ENCODE results near the gene PEMT. TPM values are rescaled to one million over a fixed set of nuclear protein-coding genes. Genes with fewer than 3 reads are reported as not detected.

Gene PEMT
- total RNA-seq, 4 donors from 2014 or later = 52.5 to 76.1 (median 62.6) TPM

DNA sequence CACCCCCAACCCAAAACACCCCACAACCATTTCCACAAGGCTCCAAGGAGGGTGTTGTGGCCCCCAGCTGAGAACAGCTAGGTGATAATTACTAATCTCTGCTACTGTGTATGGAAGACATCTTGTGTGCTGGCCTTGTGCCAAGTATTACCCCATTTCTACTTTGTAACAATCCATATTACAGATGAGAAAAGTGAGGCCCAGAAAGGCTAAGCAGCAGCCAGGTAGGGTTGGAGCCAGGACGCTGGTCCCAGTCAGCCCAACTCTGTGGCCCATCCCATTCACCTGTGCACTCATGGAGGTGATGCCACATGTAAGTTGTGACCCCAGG lies 12.4 kb upstream of the PEMT start:
- Histone ChIP-seq H3K4me3 (replicated peaks in 1 of 3) (no peak overlapping the region), H3K36me3 (no peaks in the 10 kb centered on the region), H3K4me1 (peaks cover 9 to 23% of the 10 kb centered on the region in 2 donors), H3K27ac (no peak overlapping the region), H3K9me3 (no peaks in the 10 kb centered on the region), H3K27me3 (no peaks in the 10 kb centered on the region)
- 83 to 100% methylated on average over 1 of the region's 1 CpG for WGBS, 2 donors
- no peak for TF ChIP-seq POLR2A (IDR thresholded peaks at IDR 0.05)
- TF ChIP-seq, protein P1, sequence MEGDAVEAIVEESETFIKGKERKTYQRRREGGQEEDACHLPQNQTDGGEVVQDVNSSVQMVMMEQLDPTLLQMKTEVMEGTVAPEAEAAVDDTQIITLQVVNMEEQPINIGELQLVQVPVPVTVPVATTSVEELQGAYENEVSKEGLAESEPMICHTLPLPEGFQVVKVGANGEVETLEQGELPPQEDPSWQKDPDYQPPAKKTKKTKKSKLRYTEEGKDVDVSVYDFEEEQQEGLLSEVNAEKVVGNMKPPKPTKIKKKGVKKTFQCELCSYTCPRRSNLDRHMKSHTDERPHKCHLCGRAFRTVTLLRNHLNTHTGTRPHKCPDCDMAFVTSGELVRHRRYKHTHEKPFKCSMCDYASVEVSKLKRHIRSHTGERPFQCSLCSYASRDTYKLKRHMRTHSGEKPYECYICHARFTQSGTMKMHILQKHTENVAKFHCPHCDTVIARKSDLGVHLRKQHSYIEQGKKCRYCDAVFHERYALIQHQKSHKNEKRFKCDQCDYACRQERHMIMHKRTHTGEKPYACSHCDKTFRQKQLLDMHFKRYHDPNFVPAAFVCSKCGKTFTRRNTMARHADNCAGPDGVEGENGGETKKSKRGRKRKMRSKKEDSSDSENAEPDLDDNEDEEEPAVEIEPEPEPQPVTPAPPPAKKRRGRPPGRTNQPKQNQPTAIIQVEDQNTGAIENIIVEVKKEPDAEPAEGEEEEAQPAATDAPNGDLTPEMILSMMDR (IDR thresholded peaks at IDR 0.05) = no peak
- DNase-seq = no peak
- intact Hi-C loops (cut with DNase I) = no loop called here

DNA sequence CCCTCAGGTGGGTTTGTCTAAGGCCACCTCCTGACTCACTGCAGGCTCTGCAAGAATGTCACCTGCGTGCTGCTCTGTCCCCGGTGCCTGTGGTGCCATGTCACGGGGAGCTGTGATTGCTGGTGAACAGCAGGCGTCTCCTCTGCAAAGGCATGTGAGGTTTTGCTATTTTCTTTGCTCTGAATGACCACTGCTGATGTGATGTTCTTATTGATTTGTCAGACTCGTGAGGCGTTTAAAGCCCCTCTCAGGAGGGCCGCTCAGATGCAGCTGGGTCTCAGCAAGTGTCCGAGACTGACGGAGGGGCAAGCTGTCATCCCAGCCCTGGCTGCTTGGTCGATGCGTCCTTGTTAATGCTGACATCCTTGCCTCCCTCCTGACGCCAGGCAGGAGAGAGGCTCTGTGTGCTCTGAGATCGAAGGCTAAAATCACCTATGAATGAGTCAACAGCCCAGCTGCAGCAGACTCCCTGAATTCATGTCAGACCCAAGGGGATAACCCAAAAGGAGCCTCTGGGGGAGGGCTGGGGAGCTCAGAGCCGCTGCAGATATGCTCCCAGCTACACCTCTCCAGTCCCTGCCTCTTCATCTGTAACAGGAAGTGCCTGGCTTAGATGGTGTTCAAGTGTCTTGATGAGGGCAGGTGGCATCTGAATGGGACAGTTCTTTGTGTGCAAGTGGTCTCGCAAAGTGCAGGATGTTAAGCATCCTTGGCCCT lies 11.8 kb upstream of the PEMT start:
- WGBS, 2 donors = 63 to 64% methylated on average over 12 to 15 of the region's 15 CpGs
- Histone ChIP-seq H3K4me1 (peaks cover 9 to 23% of the 10 kb centered on the region in 2 donors), H3K9me3 (no peaks in the 10 kb centered on the region), H3K4me3 (replicated peaks in 1 of 3) (no peak overlapping the region), H3K27me3 (no peaks in the 10 kb centered on the region), H3K27ac (no peak overlapping the region), H3K36me3 (no peaks in the 10 kb centered on the region)
- intact Hi-C loops (cut with DNase I) = no loop called here
- TF ChIP-seq, protein P1 (IDR thresholded peaks at IDR 0.05) = no peak
- TF ChIP-seq POLR2A (IDR thresholded peaks at IDR 0.05) = no peak
- no peak for DNase-seq

DNA sequence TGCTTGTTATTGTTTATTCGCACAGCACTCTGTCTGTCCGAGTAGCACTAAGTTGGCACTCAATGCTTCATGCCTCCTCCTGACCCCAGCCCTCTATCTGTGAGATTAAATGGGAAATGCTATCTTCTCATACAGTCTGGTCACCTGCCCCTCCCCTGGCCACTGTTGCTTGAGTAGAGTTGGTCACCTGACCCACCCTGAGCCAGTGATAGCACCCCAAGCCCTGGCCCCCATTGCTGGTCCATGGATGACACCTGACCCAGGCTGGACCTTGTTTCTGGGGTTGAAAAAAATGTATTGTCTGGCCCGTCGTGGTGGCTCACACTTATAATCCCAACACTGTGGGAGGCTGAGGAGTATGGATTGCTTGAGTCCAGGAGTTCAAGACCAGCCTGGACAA lies 8.5 kb upstream of the PEMT start:
- no peaks in the 10 kb centered on the region for H3K27me3 ChIP-seq
- no peak overlapping the region for H3K4me3 ChIP-seq (replicated peaks in 1 of 3)
- H3K27ac ChIP-seq = no peak overlapping the region
- H3K9me3 ChIP-seq = no peaks in the 10 kb centered on the region
- intact Hi-C loops (cut with DNase I) = no loop called here
- DNase-seq = no peak
- WGBS, 2 donors = 80 to 95% methylated on average over 4 of the region's 4 CpGs
- no peaks in the 10 kb centered on the region for H3K36me3 ChIP-seq
- TF ChIP-seq, protein P1 (IDR thresholded peaks at IDR 0.05) = no peak
- no peak for TF ChIP-seq POLR2A (IDR thresholded peaks at IDR 0.05)
- H3K4me1 ChIP-seq = peaks cover under 1 to 6% of the 10 kb centered on the region in 2 donors

DNA sequence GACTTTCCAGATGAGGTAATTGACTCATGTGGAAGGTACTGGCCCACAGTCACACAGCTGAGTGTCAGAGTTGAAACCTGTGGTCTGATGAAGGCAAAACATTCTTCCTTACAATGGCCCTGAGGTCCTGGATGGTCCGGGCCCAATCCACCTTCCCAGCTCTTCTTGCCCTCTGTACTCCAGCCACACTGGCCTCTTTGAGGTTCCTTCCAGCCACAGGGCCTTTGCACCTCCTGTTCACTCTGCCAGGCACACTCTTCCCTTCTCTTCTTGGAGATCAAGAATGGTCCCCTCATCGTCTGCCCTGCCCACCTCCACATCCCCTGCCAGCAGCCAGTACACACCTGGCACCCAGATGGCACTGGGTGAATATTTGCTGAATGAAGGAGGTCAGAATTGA lies 6.5 kb upstream of the PEMT start:
- H3K4me1 ChIP-seq = peaks cover under 1 to 6% of the 10 kb centered on the region in 2 donors
- no peak overlapping the region for H3K4me3 ChIP-seq (replicated peaks in 1 of 3)
- TF ChIP-seq POLR2A (IDR thresholded peaks at IDR 0.05) = no peak
- TF ChIP-seq, protein P1 (IDR thresholded peaks at IDR 0.05) = no peak
- no peak overlapping the region for H3K27ac ChIP-seq
- no peaks in the 10 kb centered on the region for H3K36me3 ChIP-seq
- intact Hi-C loops (cut with DNase I) = no loop called here
- no peaks in the 10 kb centered on the region for H3K27me3 ChIP-seq
- WGBS, 2 donors = 94 to 98% methylated on average over 2 of the region's 2 CpGs
- no peak for DNase-seq
- H3K9me3 ChIP-seq = no peaks in the 10 kb centered on the region

DNA sequence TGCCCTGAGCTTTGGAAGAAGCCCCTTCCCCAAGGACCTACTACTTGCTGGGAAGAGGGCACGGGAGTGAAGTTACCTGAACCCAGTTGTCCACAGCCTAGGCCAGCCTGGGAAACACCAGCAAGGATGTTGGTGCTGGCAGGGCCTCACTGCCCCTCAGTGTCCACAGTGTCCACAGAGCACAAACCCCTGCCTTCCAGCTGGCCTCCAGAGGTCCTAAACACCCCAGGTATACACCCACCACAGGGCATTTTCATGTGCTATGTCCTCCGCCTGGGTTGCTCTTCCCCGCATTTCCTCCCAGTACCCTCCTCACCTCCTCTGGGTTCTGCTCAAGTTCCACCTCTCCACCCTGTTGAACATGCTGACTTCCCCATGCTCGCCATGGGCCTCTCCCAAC lies 4.2 kb upstream of the PEMT start:
- no peak overlapping the region for H3K4me3 ChIP-seq (replicated peaks in 1 of 3)
- H3K27me3 ChIP-seq = no peaks in the 10 kb centered on the region
- no peak overlapping the region for H3K27ac ChIP-seq
- no peak for TF ChIP-seq POLR2A (IDR thresholded peaks at IDR 0.05)
- TF ChIP-seq, protein P1 (IDR thresholded peaks at IDR 0.05) = no peak
- peaks cover 11 to 16% of the 10 kb centered on the region in 2 donors for H3K4me1 ChIP-seq
- 88 to 90% methylated on average over 4 of the region's 4 CpGs for WGBS, 2 donors
- no peaks in the 10 kb centered on the region for H3K36me3 ChIP-seq
- intact Hi-C loops (cut with DNase I) = no loop called here
- no peak for DNase-seq
- no peaks in the 10 kb centered on the region for H3K9me3 ChIP-seq
